SIG-M5 (cell line): ENCODE measurements around the gene TRIM66.

ENCODE experiments used
- DNase-seq: peaks from one replicate; lab custom pipeline; 2025; lab: John Stamatoyannopoulos, UW

The TRIM66 gene

GRCh38 chr11:8713760-8714454 is 31.4 kb upstream of the TRIM66 start:
- DNase-seq: no peak

- no peak for DNase-seq
Measured at GRCh38 chr11:8712506-8712905, 30.0 kb upstream of the TRIM66 start.

- no peak for DNase-seq
Measured at GRCh38 chr11:8711895-8712442, 29.5 kb upstream of the TRIM66 start.

GRCh38 chr11:8709777-8710176 is 27.3 kb upstream of the TRIM66 start:
- no peak for DNase-seq

GRCh38 chr11:8709002-8709672 is 26.7 kb upstream of the TRIM66 start:
- no peak for DNase-seq

- no peak for DNase-seq
Measured at GRCh38 chr11:8707541-8708191, 25.2 kb upstream of the TRIM66 start.

GRCh38 chr11:8706673-8707432 is 24.4 kb upstream of the TRIM66 start:
- no peak for DNase-seq

- DNase-seq: no peak
Measured at GRCh38 chr11:8705146-8705545, 22.7 kb upstream of the TRIM66 start.

- DNase-seq: no peak
Measured at GRCh38 chr11:8704136-8704535, 21.7 kb upstream of the TRIM66 start.

GRCh38 chr11:8702598-8702915 is 20.1 kb upstream of the TRIM66 start:
- no peak for DNase-seq

- DNase-seq: no peak
Measured at GRCh38 chr11:8701891-8702597, 19.6 kb upstream of the TRIM66 start.

- no peak for DNase-seq
Measured at GRCh38 chr11:8699903-8700302, 17.4 kb upstream of the TRIM66 start.

GRCh38 chr11:8698917-8699441 is 16.5 kb upstream of the TRIM66 start:
- no peak for DNase-seq

GRCh38 chr11:8698379-8698851 is 15.9 kb upstream of the TRIM66 start:
- no peak for DNase-seq

- no peak for DNase-seq
Measured at GRCh38 chr11:8697054-8697453, 14.6 kb upstream of the TRIM66 start.

- DNase-seq: no peak
Measured at GRCh38 chr11:8694137-8694536, 11.7 kb upstream of the TRIM66 start.

GRCh38 chr11:8693555-8693954 is 11.1 kb upstream of the TRIM66 start:
- no peak for DNase-seq

- no peak for DNase-seq
Measured at GRCh38 chr11:8693010-8693551, 10.6 kb upstream of the TRIM66 start.

GRCh38 chr11:8692417-8692816 is 10.0 kb upstream of the TRIM66 start:
- DNase-seq: no peak

- DNase-seq: no peak
Measured at GRCh38 chr11:8691601-8692000, 9.1 kb upstream of the TRIM66 start.
